ENCODE results near the gene C1orf198.
A peak's percentile ranks its signal among the peaks of the same experiment; 100 is the strongest.

C1orf198 gene

GRCh38 chr1:230867903-230868735 is at the start of gene C1orf198:
TSS of gene C1orf198 (minus strand) at chr1:230868521. CDS start at chr1:230868512, 9 bp downstream.
- peak within 1 kb of the TSS; percentile 87 for H3K4me3 ChIP-seq (ENCODE audit: low read depth, low read length)
- no peak for TF ChIP-seq CTCF (IDR thresholded peaks at IDR 0.05; ENCODE audit: low read depth, low read length, missing control alignments)
- DNase-seq (ENCODE audit: low read depth) = no peak

DNA sequence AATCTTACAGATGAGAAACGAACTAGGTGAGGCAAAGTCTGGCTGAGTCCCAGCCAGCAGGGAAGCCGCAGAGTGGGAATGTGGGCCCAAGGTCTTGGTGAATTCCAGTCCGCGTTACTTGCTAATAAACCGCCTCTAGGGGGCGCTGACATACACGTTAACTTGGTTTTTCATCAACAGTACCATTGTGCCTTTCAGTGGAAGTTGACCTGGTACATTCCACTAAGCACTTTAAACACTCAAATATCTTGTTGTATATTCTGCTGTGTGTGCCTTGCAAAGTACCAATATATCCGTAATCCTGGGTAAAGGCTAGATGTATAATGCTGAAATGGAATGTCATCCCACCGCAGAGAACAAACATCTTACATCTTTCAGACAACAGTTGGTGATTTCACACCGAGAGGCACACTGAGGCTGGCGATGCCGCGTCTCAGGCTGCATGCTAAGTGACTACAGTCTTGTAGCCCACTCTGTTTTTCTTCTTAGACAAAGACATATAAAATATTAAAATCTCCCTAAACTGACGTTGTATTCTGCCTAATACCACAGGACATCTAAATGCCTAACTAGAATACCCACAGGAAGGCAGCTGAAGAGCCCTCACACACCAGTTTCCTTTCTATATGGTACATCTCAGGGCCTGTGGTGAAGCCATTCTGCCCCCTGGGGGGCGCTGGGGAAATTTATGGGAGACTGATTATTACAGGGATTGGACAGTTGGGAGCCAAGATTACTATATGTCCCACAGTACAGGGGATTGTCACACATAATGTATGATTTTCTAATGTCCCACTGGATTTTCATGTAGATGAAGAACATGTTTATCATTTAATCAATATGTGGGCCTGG is 49.2 kb upstream of the C1orf198 start:
- TF ChIP-seq CTCF (IDR thresholded peaks at IDR 0.05; ENCODE audit: low read depth, low read length, missing control alignments) = peak; percentile 78
- peak; percentile 53 for DNase-seq (ENCODE audit: low read depth)

GRCh38 chr1:230916587-230917283 is 48.4 kb upstream of the C1orf198 start:
- no peak for TF ChIP-seq CTCF (IDR thresholded peaks at IDR 0.05; ENCODE audit: low read depth, low read length, missing control alignments)
- H3K4me3 ChIP-seq (ENCODE audit: low read depth, low read length) = no peak overlapping the region

More for the DNA sequence above, 49.2 kb upstream of the C1orf198 start:
- no peak overlapping the region for H3K4me3 ChIP-seq (ENCODE audit: low read depth, low read length)

DNA sequence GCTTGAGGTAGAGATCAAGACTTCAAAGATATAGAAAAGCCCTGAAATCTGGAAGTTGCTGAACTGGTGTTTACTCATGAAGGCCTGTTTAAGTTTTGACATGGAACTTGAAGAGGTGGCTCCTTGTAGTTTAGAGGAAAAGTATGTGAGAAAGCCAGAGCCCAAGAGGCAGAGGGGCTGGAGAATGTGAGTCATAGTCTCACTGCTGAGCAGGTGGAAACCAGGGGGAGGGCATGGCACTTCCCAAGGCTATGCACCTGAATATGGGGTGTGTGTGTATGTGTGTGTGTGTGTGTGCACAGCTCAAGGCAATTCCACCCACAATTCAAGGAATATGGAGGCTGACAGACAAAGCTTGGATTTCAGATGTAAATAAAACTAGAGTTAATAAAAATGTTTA is 46.8 kb upstream of the C1orf198 start:
- H3K4me3 ChIP-seq (ENCODE audit: low read depth, low read length) = no peak overlapping the region
- no peak for TF ChIP-seq CTCF (IDR thresholded peaks at IDR 0.05; ENCODE audit: low read depth, low read length, missing control alignments)
- DNase-seq (ENCODE audit: low read depth) = no peak

More at GRCh38 chr1:230916587-230917283, 48.4 kb upstream of the C1orf198 start:
- no peak for DNase-seq (ENCODE audit: low read depth)

- DNase-seq (ENCODE audit: low read depth) = no peak
Observed at GRCh38 chr1:230913496-230913895, 45.2 kb upstream of the C1orf198 start.

More at GRCh38 chr1:230913496-230913895, 45.2 kb upstream of the C1orf198 start:
- TF ChIP-seq CTCF (IDR thresholded peaks at IDR 0.05; ENCODE audit: low read depth, low read length, missing control alignments) = no peak
- no peak overlapping the region for H3K4me3 ChIP-seq (ENCODE audit: low read depth, low read length)

Measured in GM12864 (cell line).